GM12864 (cell line): ENCODE measurements around the gene GAA.

Experiments
- DNase-seq: peaks from one replicate; pipeline ENCODE4 v3.0.0-alpha.2; 2011; ENCODE audit warnings: low read depth
- H3K4me3 ChIP-seq: 2 replicates; pipeline ENCODE4 v1.5.1; 2011; ENCODE audit warnings: mild to moderate bottlenecking, low read depth, low read length, control low read depth
- CTCF ChIP-seq: IDR thresholded peaks from 2 replicates; pipeline ENCODE4 v1.5.1; 2011; ENCODE audit warnings: low read depth, mild to moderate bottlenecking, moderate library complexity, low read length, control low read depth, inconsistent platforms; ENCODE audit errors: missing control alignments

GAA gene

GRCh38 chr17:80108036-80108971 is 6.9 kb downstream of the GAA start:
- H3K4me3 ChIP-seq, result no peak overlapping the region
- no peak for DNase-seq
- no peak for TF ChIP-seq CTCF

GRCh38 chr17:80109066-80109660 is 7.8 kb downstream of the GAA start:
- no peak for TF ChIP-seq CTCF
- no peak for DNase-seq
- no peak overlapping the region for H3K4me3 ChIP-seq

- H3K4me3 ChIP-seq, result no peak overlapping the region
- TF ChIP-seq CTCF, result no peak
- no peak for DNase-seq
Observed at GRCh38 chr17:80109713-80110446, 8.5 kb downstream of the GAA start.

- no peak overlapping the region for H3K4me3 ChIP-seq
- DNase-seq, result no peak
- no peak for TF ChIP-seq CTCF
Observed at GRCh38 chr17:80110447-80110812, 9.0 kb downstream of the GAA start.

GRCh38 chr17:80110927-80111701 is 9.7 kb downstream of the GAA start:
- no peak for TF ChIP-seq CTCF
- DNase-seq, result no peak
- H3K4me3 ChIP-seq, result no peak overlapping the region

- no peak for DNase-seq
- H3K4me3 ChIP-seq, result no peak overlapping the region
- no peak for TF ChIP-seq CTCF
Observed at GRCh38 chr17:80111702-80112470, 10.5 kb downstream of the GAA start.
